A673 (cell line): Measurements from ENCODE around the gene TMEM184B. TPM values are rescaled to one million over a fixed set of nuclear protein-coding genes. Genes with fewer than 3 reads are reported as not detected.

Experiments used
- BruUV-seq: library from RNA; stranded (reverse); fragments of 400-500 nt; replicated peaks from 2 replicates; lab custom pipeline; 2021; lab: Mats Ljungman, UMichigan
- CTCF ChIA-PET: fragments of 300-600 bp; sonication (Branson Sonifier 250); formaldehyde crosslinking; loops from one replicate; lab custom pipeline; 2022; ENCODE audit warnings: antibody characterized with exemption; lab: Charles Lee
- POLR2A ChIA-PET: fragments of 300-600 bp; sonication (Branson Sonifier 250); formaldehyde crosslinking; loops from one replicate; lab custom pipeline; 2022; ENCODE audit warnings: antibody characterized with exemption; ENCODE audit not compliant: low non-redundant PET; lab: Charles Lee
- DNase-seq: peaks from one replicate; pipeline ENCODE4 v3.0.0-alpha.2; 2015; ENCODE audit warnings: low spot score
- H3K27ac ChIP-seq: fragments of 200-600 bp; sonication (generic); 2 replicates; pipeline ENCODE4 v1.5.1; 2016; ENCODE audit warnings: mixed run types, low read depth, mild to moderate bottlenecking, mixed read lengths, antibody characterized with exemption, low read length; ENCODE audit not compliant: poor library complexity, severe bottlenecking
- H3K27me3 ChIP-seq: fragments of 200-600 bp; sonication (generic); replicated peaks from 2 replicates; pipeline ENCODE4 v1.6.1; 2017; ENCODE audit warnings: mixed run types, low read depth, mild to moderate bottlenecking, mixed read lengths, antibody characterized with exemption, low read length; ENCODE audit not compliant: insufficient read depth, poor library complexity
- H3K36me3 ChIP-seq: fragments of 200-600 bp; sonication (generic); 2 replicates; pipeline ENCODE4 v1.6.1; 2016; ENCODE audit warnings: mixed run types, mild to moderate bottlenecking, mixed read lengths, antibody characterized with exemption, low read length; ENCODE audit not compliant: insufficient read depth, poor library complexity, severe bottlenecking
- H3K4me1 ChIP-seq: fragments of 200-600 bp; sonication (generic); 2 replicates; pipeline ENCODE4 v1.6.1; 2017; ENCODE audit warnings: mixed run types, mild to moderate bottlenecking, mixed read lengths, antibody characterized with exemption, low read length; ENCODE audit not compliant: insufficient read depth, poor library complexity, severe bottlenecking
- H3K4me3 ChIP-seq: fragments of 200-600 bp; sonication (generic); 2 replicates; pipeline ENCODE4 v1.5.1; 2016; ENCODE audit warnings: low read depth, mixed run types, mild to moderate bottlenecking, mixed read lengths, low read length; ENCODE audit not compliant: poor library complexity, severe bottlenecking
- H3K9me3 ChIP-seq: fragments of 200-600 bp; sonication (generic); 2 replicates; pipeline ENCODE4 v1.6.1; 2016; ENCODE audit warnings: mixed run types, low read depth, mild to moderate bottlenecking, mixed read lengths, antibody characterized with exemption, low read length; ENCODE audit not compliant: poor library complexity, severe bottlenecking
- EZH2 ChIP-seq: fragments of 200-600 bp; sonication (generic); IDR thresholded peaks from 2 replicates; pipeline ENCODE4 v1.6.1; 2017; ENCODE audit warnings: borderline replicate concordance, low read depth, mild to moderate bottlenecking, mixed read lengths, antibody characterized with exemption, low read length; ENCODE audit not compliant: poor library complexity, severe bottlenecking
- intact Hi-C: fragments of 100-400 bp; cut with micrococcal nuclease; formaldehyde crosslinking; loops from one replicate; pipeline ENCODE4 v1.10.0; 2022; ENCODE audit not compliant: unreplicated experiment
- total RNA-seq: library from RNA; stranded (reverse); gene quantifications from 2 replicates; pipeline ENCODE4 v1.2.3, GENCODE V29; 2021
- TF ChIP-seq, protein P1 (sequence below): fragments of 300-800, 200-600 bp; sonication (generic); conservative IDR thresholded peaks from 2 replicates; pipeline ENCODE4 v1.5.1; 2017; ENCODE audit warnings: low read depth, mild to moderate bottlenecking, antibody characterized with exemption, low read length, moderate library complexity, mixed read lengths

TMEM184B gene
- total RNA-seq, 1 experiment from 2014 or later = 50.9 TPM

DNA sequence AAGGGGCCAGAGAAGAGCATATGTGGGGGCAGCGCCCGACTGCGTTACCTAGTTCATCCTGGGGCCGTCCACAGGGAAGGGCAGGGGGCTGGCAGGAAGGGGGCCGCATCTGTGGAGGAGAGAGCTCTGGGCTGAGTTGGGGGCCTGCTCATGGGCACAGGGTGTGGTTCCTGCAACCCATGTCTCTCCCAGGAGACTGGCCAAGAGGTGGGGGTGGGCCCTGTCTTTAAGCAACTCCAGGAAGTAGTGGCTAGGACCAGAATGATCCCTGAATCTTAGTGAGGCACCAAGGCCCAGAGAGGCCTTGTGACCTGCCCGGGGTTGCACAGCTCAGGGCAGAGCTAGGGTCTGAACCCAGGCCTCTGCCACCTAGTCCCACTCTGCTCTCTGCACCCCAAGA is 22.5 kb upstream of the TMEM184B start:
- DNase-seq = no peak
- no peaks in the 10 kb centered on the region for H3K4me1 ChIP-seq
- intact Hi-C loops = loop anchor here (5.0 kb wide), 1 partner anchor 57 kb away; no protein-coding TSS in a partner anchor
- CTCF ChIA-PET = no interaction called here
- H3K4me3 ChIP-seq = no peak overlapping the region
- no peaks in the 10 kb centered on the region for H3K9me3 ChIP-seq
- H3K27ac ChIP-seq = no peak overlapping the region
- no peaks in the 10 kb centered on the region for H3K27me3 ChIP-seq
- BruUV-seq = no TSS peak
- peaks cover 86% of the 10 kb centered on the region for H3K36me3 ChIP-seq
- POLR2A ChIA-PET = no interaction called here
- no peak for TF ChIP-seq EZH2
- TF ChIP-seq, protein P1, sequence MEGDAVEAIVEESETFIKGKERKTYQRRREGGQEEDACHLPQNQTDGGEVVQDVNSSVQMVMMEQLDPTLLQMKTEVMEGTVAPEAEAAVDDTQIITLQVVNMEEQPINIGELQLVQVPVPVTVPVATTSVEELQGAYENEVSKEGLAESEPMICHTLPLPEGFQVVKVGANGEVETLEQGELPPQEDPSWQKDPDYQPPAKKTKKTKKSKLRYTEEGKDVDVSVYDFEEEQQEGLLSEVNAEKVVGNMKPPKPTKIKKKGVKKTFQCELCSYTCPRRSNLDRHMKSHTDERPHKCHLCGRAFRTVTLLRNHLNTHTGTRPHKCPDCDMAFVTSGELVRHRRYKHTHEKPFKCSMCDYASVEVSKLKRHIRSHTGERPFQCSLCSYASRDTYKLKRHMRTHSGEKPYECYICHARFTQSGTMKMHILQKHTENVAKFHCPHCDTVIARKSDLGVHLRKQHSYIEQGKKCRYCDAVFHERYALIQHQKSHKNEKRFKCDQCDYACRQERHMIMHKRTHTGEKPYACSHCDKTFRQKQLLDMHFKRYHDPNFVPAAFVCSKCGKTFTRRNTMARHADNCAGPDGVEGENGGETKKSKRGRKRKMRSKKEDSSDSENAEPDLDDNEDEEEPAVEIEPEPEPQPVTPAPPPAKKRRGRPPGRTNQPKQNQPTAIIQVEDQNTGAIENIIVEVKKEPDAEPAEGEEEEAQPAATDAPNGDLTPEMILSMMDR = no peak

DNA sequence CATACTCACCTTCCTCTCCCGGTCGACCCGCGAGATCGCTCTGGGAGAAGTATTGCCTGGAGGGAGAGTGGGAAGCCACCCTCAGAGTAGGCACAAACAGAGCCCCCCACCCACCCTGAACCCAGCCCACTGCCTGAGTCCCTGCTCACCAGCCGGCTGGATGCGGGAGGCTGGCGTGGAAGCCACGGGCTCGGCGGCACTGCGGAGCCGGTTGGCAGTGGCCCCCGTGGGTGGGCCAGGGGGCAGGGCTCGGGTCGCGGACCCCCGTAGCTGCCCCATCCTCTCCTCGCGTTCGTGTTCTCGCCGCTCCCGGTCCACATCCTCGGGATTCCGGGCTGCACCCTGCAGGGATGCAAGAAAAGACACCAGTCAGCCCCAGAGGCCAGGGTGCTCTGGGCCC is 21.4 kb upstream of the TMEM184B start:
- intact Hi-C loops = no loop called here
- no peaks in the 10 kb centered on the region for H3K4me1 ChIP-seq
- H3K36me3 ChIP-seq = peaks cover 77% of the 10 kb centered on the region
- no peak overlapping the region for H3K4me3 ChIP-seq
- H3K27me3 ChIP-seq = no peaks in the 10 kb centered on the region
- DNase-seq = no peak
- no peaks in the 10 kb centered on the region for H3K9me3 ChIP-seq
- TF ChIP-seq EZH2 = no peak
- TF ChIP-seq, protein P1 = no peak
- no peak overlapping the region for H3K27ac ChIP-seq
- CTCF ChIA-PET = interaction anchor here (0.5 kb wide), 1 partner anchor 15 kb away, joined by 4 read pairs; no protein-coding TSS in a partner anchor
- POLR2A ChIA-PET = no interaction called here
- no TSS peak for BruUV-seq

DNA sequence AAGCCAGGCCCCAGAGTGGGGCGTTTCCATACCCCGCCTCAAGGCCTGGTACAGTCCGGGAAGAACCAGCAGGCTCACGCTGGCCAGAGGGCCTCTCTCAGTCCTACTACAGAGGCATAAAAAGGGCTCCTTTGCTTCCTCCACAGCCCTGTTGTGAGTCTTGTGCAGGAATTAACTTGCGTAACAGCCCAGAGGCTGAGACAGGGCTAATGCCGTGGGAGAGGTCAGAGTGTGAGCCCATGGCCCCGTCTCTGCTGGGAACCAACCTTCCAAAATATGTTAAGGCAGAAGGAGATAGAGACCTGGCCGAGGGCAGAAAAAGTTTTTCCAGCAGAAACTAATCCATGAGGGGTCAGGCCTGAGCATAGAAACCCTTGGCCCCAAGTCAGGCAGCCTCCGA is 19.9 kb upstream of the TMEM184B start:
- intact Hi-C loops = no loop called here
- Histone ChIP-seq H3K4me1 (no peaks in the 10 kb centered on the region), H3K9me3 (no peaks in the 10 kb centered on the region), H3K4me3 (no peak overlapping the region), H3K27ac (peak overlapping the region; percentile 59), H3K27me3 (no peaks in the 10 kb centered on the region), H3K36me3 (peaks cover 66% of the 10 kb centered on the region)
- no peak for DNase-seq
- TF ChIP-seq, protein P1 = no peak
- no peak for TF ChIP-seq EZH2
- ChIA-PET CTCF (no interaction called here), POLR2A (no interaction called here)
- BruUV-seq = no TSS peak
